Testis (tissue), 2 donors: ENCODE results near the gene BLVRA.

Source experiments
- CTCF ChIP-seq, 3 experiments: fragments of 450-650 bp in 2 of 3; fragments of 200-600 bp in 1 of 3; sonication (generic) in 1 of 3; IDR thresholded peaks; one replicate each; pipeline ENCODE4 v1.5.1; 2016 to 2019; ENCODE audit warnings: antibody characterized with exemption in 3 of 3, mild to moderate bottlenecking in 2 of 3, moderate library complexity in 1 of 3
- POLR2A ChIP-seq: fragments of 450-650 bp; IDR thresholded peaks from one replicate; pipeline ENCODE4 v1.6.1; 2017; ENCODE audit warnings: antibody characterized with exemption, mild to moderate bottlenecking, moderate library complexity

- no peak for TF ChIP-seq CTCF (IDR thresholded peaks at IDR 0.05)
- TF ChIP-seq POLR2A: no peak
These were observed 28.6 kb upstream of the BLVRA start for GRCh38 chr7:43729924-43730248.
